Upper lobe of left lung (tissue), 4 donors: ENCODE results near the gene GRK7.

Experiments used
- POLR2A ChIP-seq, 4 donors: fragments of 450-650 bp; IDR thresholded peaks; one replicate each; pipeline ENCODE4 v1.5.1; 2016 to 2017; ENCODE audit warnings: antibody characterized with exemption in 4 of 4, mild to moderate bottlenecking in 2 of 4
- POLR2AphosphoS5 ChIP-seq, 2 donors: sonication (generic); formaldehyde crosslinking; IDR thresholded peaks; one replicate each; pipeline ENCODE4 v1.5.1; 2017; ENCODE audit warnings: antibody characterized with exemption in 2 of 2
- TF ChIP-seq, protein P1 (sequence below), 6 experiments: fragments of 450-650 bp in 4 of 6; fragments of 200-600 bp in 2 of 6; sonication (generic) in 2 of 6; IDR thresholded peaks; one replicate each; pipeline ENCODE4 v1.5.1; 2016 to 2019; ENCODE audit warnings: antibody characterized with exemption in 6 of 6

DNA sequence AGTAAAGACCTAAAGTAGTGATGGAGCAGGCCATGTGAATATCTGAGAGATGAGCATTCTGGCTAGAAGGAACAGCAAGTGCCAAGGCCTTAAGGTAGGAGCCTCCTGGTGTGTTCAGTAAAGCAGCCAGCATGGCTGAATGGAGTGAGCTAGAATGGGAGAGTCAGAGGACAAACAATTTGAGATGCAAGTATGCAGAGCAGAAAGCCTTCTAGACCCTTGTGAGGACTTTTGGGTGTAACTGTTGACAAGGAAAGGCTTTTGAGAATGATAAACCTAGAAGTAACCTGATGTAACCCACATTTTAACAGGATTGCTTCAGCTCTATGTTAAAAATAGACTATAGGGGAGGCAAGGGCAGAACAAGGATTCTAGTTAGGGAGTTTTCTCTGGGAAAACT is 40.0 kb upstream of the GRK7 start:
- TF ChIP-seq POLR2A (IDR thresholded peaks at IDR 0.05) (no peak), POLR2AphosphoS5 (IDR thresholded peaks at IDR 0.05) (no peak)
- TF ChIP-seq, protein P1, sequence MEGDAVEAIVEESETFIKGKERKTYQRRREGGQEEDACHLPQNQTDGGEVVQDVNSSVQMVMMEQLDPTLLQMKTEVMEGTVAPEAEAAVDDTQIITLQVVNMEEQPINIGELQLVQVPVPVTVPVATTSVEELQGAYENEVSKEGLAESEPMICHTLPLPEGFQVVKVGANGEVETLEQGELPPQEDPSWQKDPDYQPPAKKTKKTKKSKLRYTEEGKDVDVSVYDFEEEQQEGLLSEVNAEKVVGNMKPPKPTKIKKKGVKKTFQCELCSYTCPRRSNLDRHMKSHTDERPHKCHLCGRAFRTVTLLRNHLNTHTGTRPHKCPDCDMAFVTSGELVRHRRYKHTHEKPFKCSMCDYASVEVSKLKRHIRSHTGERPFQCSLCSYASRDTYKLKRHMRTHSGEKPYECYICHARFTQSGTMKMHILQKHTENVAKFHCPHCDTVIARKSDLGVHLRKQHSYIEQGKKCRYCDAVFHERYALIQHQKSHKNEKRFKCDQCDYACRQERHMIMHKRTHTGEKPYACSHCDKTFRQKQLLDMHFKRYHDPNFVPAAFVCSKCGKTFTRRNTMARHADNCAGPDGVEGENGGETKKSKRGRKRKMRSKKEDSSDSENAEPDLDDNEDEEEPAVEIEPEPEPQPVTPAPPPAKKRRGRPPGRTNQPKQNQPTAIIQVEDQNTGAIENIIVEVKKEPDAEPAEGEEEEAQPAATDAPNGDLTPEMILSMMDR (IDR thresholded peaks at IDR 0.05) = no peak
